RWPE1 (cell line): ENCODE results near the gene TMEM129.

Experiments
- CTCF ChIA-PET: fragments of 350-600 bp; sonication (Branson Sonifier 250); formaldehyde crosslinking; extraction: SDS; loops from one replicate; lab custom pipeline; 2021; lab: Yijun Ruan, JAX
- POLR2A ChIA-PET: fragments of 400-600 bp; formaldehyde crosslinking; extraction: SDS; loops from one replicate; lab custom pipeline; 2020; ENCODE audit warnings: antibody characterized with exemption; ENCODE audit not compliant: low non-redundant PET; lab: Yijun Ruan, JAX
- DNase-seq: peaks from one replicate; pipeline ENCODE4 v3.0.0; 2012; ENCODE audit warnings: low spot score
- H3K27ac ChIP-seq: fragments of 450-650 bp; 2 replicates; pipeline ENCODE4 v1.5.1; 2017
- CTCF ChIP-seq: fragments of 450-650 bp; conservative IDR thresholded peaks from 2 replicates; pipeline ENCODE4 v1.5.1; 2017; ENCODE audit warnings: low read depth, mild to moderate bottlenecking

The TMEM129 gene

GRCh38 chr4:1715002-1715758 is 5.9 kb downstream of the TMEM129 start:
- TF ChIP-seq CTCF: no peak
- POLR2A ChIA-PET: no interaction called here
- CTCF ChIA-PET: no interaction called here
- H3K27ac ChIP-seq: peak overlapping the region; percentile 96
- no peak for DNase-seq

DNA sequence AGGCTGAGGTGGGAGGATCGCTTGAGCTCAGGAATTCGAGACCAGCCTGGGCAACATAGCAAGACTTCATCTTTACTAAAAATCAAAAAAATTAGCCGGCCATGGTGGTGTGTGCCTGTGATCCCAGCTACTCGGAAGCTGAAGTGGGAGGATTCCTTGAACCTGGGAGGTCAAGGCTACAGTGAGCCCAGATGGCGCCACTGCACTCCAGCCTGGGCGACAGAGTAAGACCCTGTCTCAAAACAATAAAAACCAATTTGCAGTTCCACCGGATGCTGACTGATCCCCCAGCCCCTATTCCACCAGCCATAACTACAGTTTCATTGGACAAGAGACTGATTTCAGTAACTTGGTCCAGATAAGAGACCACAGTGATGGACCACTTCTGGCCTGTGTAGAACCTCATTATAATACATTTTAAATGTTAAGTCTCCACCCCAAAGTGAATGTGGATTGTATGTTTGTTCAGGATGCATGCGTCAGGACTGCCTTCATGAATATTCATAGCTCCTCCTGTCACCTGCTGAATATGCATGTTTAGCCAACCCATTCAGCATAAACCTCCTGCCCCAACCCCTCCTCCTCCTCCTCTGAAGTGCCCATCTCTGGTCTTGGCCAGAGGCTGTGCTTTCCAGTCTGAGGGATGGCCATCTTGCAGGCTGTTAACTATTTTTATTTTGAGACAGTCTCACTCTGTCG is 6.7 kb downstream of the TMEM129 start:
- CTCF ChIA-PET: no interaction called here
- no peak for TF ChIP-seq CTCF
- peak overlapping the region; percentile 96 for H3K27ac ChIP-seq
- DNase-seq: no peak
- POLR2A ChIA-PET: no interaction called here

DNA sequence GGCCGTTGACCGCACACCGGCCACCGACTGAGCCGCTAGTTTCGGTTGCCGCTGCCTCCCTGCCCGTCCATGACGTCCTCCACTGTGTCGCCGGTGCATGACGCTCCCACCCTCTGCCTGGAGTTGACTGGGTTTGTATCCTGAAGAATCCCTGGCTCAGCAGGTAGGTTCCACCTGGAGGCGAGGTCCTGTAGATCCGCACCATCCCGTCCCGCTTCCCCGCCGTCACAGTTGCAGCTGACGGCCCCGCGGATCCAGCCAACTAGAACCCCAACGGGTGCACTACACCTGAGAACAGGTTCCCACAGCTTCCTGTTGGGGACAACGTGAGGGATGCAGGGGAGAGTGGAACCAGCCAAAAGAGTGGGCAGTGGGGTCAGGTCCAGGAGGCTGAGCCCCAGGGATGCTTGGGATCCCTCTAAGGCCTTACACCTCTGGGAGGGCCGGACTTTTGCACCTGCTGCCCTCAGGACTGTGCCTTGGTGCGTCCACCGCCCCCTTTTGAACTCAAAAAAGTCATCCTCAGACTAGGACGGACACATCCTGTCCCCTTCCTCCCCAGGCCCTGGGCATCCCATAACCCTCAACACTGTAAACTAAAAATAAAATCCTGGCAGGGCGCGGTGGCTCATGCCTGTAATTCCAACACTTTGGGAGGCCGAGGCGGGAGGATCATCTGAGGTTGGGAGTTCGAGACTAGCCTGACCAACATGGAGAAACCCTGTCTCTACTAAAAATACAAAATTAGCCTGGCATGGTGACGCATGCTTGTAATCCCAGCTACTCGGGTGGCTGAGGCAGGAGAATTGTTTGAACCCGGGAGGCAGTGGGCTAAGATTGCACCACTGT is 7.9 kb downstream of the TMEM129 start:
- DNase-seq: peak; percentile 55
- POLR2A ChIA-PET: no interaction called here
- CTCF ChIA-PET: no interaction called here
- H3K27ac ChIP-seq: peak overlapping the region; percentile 96
- TF ChIP-seq CTCF: no peak

- CTCF ChIA-PET: no interaction called here
- H3K27ac ChIP-seq: peak within 1 kb of the TSS; percentile 96
- peak; percentile 94 for DNase-seq
- POLR2A ChIA-PET: interaction anchor here (0.6 to 0.7 kb wide), 2 partner anchors 19 to 23 kb away, joined by 3 to 8 read pairs; no protein-coding TSS in a partner anchor
- TF ChIP-seq CTCF: no peak
Measured at GRCh38 chr4:1712216-1713002, 8.7 kb downstream of the TMEM129 start, which contains the start of gene SLBP. Gene SLBP, minus strand, starts transcription at chr4:1712319. Its CDS starts 131 bp downstream, at chr4:1712188.

DNA sequence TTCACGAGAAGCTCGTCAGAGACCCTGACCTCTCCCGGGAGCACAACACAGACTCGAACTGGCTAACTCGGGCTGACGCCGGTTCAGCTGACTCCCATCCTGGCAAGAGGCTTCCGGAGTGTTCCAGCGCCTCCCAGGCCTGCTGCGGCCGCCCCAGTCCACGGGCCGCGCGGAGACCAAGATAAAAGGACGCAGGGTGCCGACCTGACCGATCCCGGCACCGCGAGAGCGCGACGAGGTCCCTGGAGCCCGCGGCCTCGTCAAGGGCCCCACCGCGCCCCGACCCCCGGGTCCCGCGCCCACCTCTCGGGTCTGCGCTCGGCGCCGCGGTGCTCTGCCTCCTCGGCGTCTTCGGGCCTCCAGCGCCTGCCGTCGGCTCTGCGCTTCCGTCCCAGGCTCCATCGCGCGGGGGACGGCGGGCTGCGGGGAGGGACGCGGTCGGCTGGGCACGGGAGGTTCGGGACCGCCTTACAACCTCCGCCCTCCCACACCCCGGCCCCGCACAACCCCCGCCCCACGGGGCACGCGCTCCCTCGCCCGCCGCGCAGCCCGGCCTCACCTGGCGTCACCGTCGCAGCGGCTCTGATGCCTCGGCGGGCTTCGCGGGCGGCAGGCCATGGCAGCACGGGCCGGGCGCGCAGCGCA is 9.4 kb downstream of the TMEM129 start:
- CTCF ChIA-PET: no interaction called here
- DNase-seq: no peak
- peak overlapping the region; percentile 96 for H3K27ac ChIP-seq
- POLR2A ChIA-PET: interaction anchor here (0.6 to 0.7 kb wide), 2 partner anchors 19 to 22 kb away, joined by 3 to 8 read pairs; no protein-coding TSS in a partner anchor
- TF ChIP-seq CTCF: no peak
